Kidney epithelial cell (primary cell): Measurements from ENCODE around the gene CSNK2A3. TPM values are rescaled to one million over a fixed set of nuclear protein-coding genes. Genes with fewer than 3 reads are reported as not detected.

Experiments used
- DNase-seq: peaks from one replicate; pipeline ENCODE4 v3.0.0-alpha.2; 2010; ENCODE audit warnings: low read depth
- H3K27me3 ChIP-seq: 2 replicates; pipeline ENCODE4 v1.6.0; 2011; ENCODE audit warnings: low read length; ENCODE audit not compliant: control insufficient read depth, insufficient read depth
- H3K36me3 ChIP-seq: 2 replicates; pipeline ENCODE4 v1.5.1; 2011; ENCODE audit warnings: low read length; ENCODE audit not compliant: control insufficient read depth, insufficient read depth
- H3K4me3 ChIP-seq: 2 replicates; pipeline ENCODE4 v1.5.1; 2011; ENCODE audit warnings: low read depth, mild to moderate bottlenecking, control low read depth, low read length
- CTCF ChIP-seq: IDR thresholded peaks from 2 replicates; pipeline ENCODE4 v1.5.1; 2011; ENCODE audit warnings: mild to moderate bottlenecking, moderate library complexity, low read length, control low read depth, inconsistent platforms; ENCODE audit not compliant: insufficient read depth, poor library complexity, severe bottlenecking
- total RNA-seq: library from RNA; depleted of rRNA; stranded (reverse); fragments of >200 nt; gene quantifications from 2 replicates; pipeline ENCODE4 v1.2.3, GENCODE V29; 2015

Gene CSNK2A3
- total RNA-seq, 1 donor from 2014 or later = 3.4 TPM

GRCh38 chr11:11318961-11319360, 34.1 kb downstream of the CSNK2A3 start:
- no peak overlapping the region for H3K4me3 ChIP-seq
- TF ChIP-seq CTCF = no peak
- no peaks in the 10 kb centered on the region for H3K27me3 ChIP-seq
- DNase-seq = no peak
- H3K36me3 ChIP-seq = no peaks in the 10 kb centered on the region

- no peaks in the 10 kb centered on the region for H3K27me3 ChIP-seq
- no peak for DNase-seq
- no peaks in the 10 kb centered on the region for H3K36me3 ChIP-seq
- no peak for TF ChIP-seq CTCF
- no peak overlapping the region for H3K4me3 ChIP-seq
Measured at GRCh38 chr11:11318461-11318860, 34.6 kb downstream of the CSNK2A3 start.

GRCh38 chr11:11316651-11317230, 36.3 kb downstream of the CSNK2A3 start:
- DNase-seq = no peak

GRCh38 chr11:11313902-11314692, 39.0 kb downstream of the CSNK2A3 start:
- H3K4me3 ChIP-seq = no peak overlapping the region
- DNase-seq = no peak
- no peaks in the 10 kb centered on the region for H3K27me3 ChIP-seq
- no peaks in the 10 kb centered on the region for H3K36me3 ChIP-seq
- no peak for TF ChIP-seq CTCF

More at GRCh38 chr11:11316651-11317230, 36.3 kb downstream of the CSNK2A3 start:
- no peaks in the 10 kb centered on the region for H3K36me3 ChIP-seq
- no peak for TF ChIP-seq CTCF
- H3K4me3 ChIP-seq = no peak overlapping the region
- no peaks in the 10 kb centered on the region for H3K27me3 ChIP-seq

- TF ChIP-seq CTCF = no peak
- Histone ChIP-seq H3K4me3 (no peak overlapping the region), H3K36me3 (no peaks in the 10 kb centered on the region), H3K27me3 (no peaks in the 10 kb centered on the region)
- DNase-seq = peak; percentile 45
Measured at GRCh38 chr11:11313426-11313825, 39.6 kb downstream of the CSNK2A3 start.
